ENCODE measurements around the gene HOXB4. TPM values are rescaled to one million over a fixed set of nuclear protein-coding genes. Genes with fewer than 3 reads are reported as not detected.

HOXB4 gene
- total RNA-seq, 1 experiment from 2014 or later = 11.3 TPM

- ATAC-seq (no peak), DNase-seq (ENCODE audit: low read depth, low spot score) (no peak)
- BruUV-seq (replicated peaks) = no TSS peak
- Histone ChIP-seq H3K27me3 (ENCODE audit: insufficient read depth, low read length) (no peaks in the 10 kb centered on the region), H4K20me1 (ENCODE audit: insufficient read depth) (no peaks in the 10 kb centered on the region), H3K9me3 (ENCODE audit: control insufficient read depth in 1 of 2, insufficient read depth in 1 of 2, low read depth in 1 of 2, low read length in 2 of 2) (no peaks in the 10 kb centered on the region), H3K4me2 (ENCODE audit: low read length) (no peak overlapping the region), H2AFZ (ENCODE audit: low read depth, low read length, poor library complexity, severe bottlenecking) (no peak overlapping the region), H3K9ac (ENCODE audit: low read length) (no peak overlapping the region), H3K36me3 (ENCODE audit: control insufficient read depth in 1 of 2, insufficient read depth in 2 of 2, low read length in 2 of 2) (no peaks in the 10 kb centered on the region; a peak in 1 of 4 replicates), H3K4me1 (ENCODE audit: control insufficient read depth in 1 of 2, insufficient read depth in 2 of 2, low read length in 2 of 2) (no peaks in the 10 kb centered on the region), H3K9me2 (ENCODE audit: insufficient read depth) (no peaks in the 10 kb centered on the region), H3K27ac (ENCODE audit: low read depth, low read length) (no peak overlapping the region), H3K4me3 (replicated peaks in 1 of 2; ENCODE audit: low read depth in 1 of 2, low read length in 2 of 2) (no peak overlapping the region), H3K79me2 (ENCODE audit: insufficient read depth, low read length) (peaks cover 70% of the 10 kb centered on the region)
- RAD21 ChIA-PET (ENCODE audit: low non-redundant PET in 1 of 2, low total read pairs in 2 of 2, uncharacterized antibody in 2 of 2, unreplicated experiment in 2 of 2) = no interaction called here
- POLR2A ChIA-PET = no interaction called here
- CTCF ChIA-PET = no interaction called here
- no peak for TF ChIP-seq ZBTB33 (IDR thresholded peaks at IDR 0.05; ENCODE audit: extremely low read depth, insufficient replicate concordance, low read length)
- intact Hi-C loops (cut with micrococcal nuclease) = no loop called here
Measured at GRCh38 chr17:48569674-48570324, 8.4 kb downstream of the HOXB4 start.

GRCh38 chr17:48569240-48569582, 8.9 kb downstream of the HOXB4 start:
- Histone ChIP-seq H3K27me3 (ENCODE audit: insufficient read depth, low read length) (no peaks in the 10 kb centered on the region), H3K79me2 (ENCODE audit: insufficient read depth, low read length) (peaks cover 65% of the 10 kb centered on the region), H3K36me3 (ENCODE audit: control insufficient read depth in 1 of 2, insufficient read depth in 2 of 2, low read length in 2 of 2) (no peaks in the 10 kb centered on the region; a peak in 1 of 4 replicates), H3K27ac (ENCODE audit: low read depth, low read length) (no peak overlapping the region), H4K20me1 (ENCODE audit: insufficient read depth) (no peaks in the 10 kb centered on the region), H3K9me3 (ENCODE audit: control insufficient read depth in 1 of 2, insufficient read depth in 1 of 2, low read depth in 1 of 2, low read length in 2 of 2) (no peaks in the 10 kb centered on the region), H3K9me2 (ENCODE audit: insufficient read depth) (no peaks in the 10 kb centered on the region), H3K9ac (ENCODE audit: low read length) (no peak overlapping the region), H3K4me2 (ENCODE audit: low read length) (no peak overlapping the region), H2AFZ (ENCODE audit: low read depth, low read length, poor library complexity, severe bottlenecking) (no peak overlapping the region), H3K4me1 (ENCODE audit: control insufficient read depth in 1 of 2, insufficient read depth in 2 of 2, low read length in 2 of 2) (no peaks in the 10 kb centered on the region), H3K4me3 (replicated peaks in 1 of 2; ENCODE audit: low read depth in 1 of 2, low read length in 2 of 2) (no peak overlapping the region)
- POLR2A ChIA-PET = no interaction called here
- BruUV-seq (replicated peaks) = no TSS peak
- RAD21 ChIA-PET (ENCODE audit: low non-redundant PET in 1 of 2, low total read pairs in 2 of 2, uncharacterized antibody in 2 of 2, unreplicated experiment in 2 of 2) = no interaction called here
- DNase-seq (ENCODE audit: low read depth, low spot score) (no peak), ATAC-seq (no peak)
- CTCF ChIA-PET = no interaction called here
- intact Hi-C loops (cut with micrococcal nuclease) = no loop called here
- TF ChIP-seq SRF (IDR thresholded peaks at IDR 0.05; ENCODE audit: low read depth) (no peak), TCF7L2 (IDR thresholded peaks at IDR 0.05; ENCODE audit: borderline replicate concordance, extremely low read depth, insufficient read depth, insufficient read length) (no peak), REST (IDR thresholded peaks at IDR 0.05; ENCODE audit: low read depth) (no peak), MAX (IDR thresholded peaks at IDR 0.05) (no peak), SP1 (IDR thresholded peaks at IDR 0.05; ENCODE audit: low read depth) (no peak), SIN3A (IDR thresholded peaks at IDR 0.05; ENCODE audit: low read depth) (no peak), FOSL1 (IDR thresholded peaks at IDR 0.05; ENCODE audit: low read depth) (no peak), YY1 (IDR thresholded peaks at IDR 0.05; ENCODE audit: extremely low read depth, insufficient replicate concordance, low read depth, low read length) (no peak), ZNF274 (IDR thresholded peaks at IDR 0.05; ENCODE audit: low read depth, low read length) (no peak), POLR2AphosphoS5 (IDR thresholded peaks at IDR 0.05; ENCODE audit: low read depth, low read length) (no peak), RAD21 (IDR thresholded peaks at IDR 0.05; ENCODE audit: low read depth) (no peak), JUND (IDR thresholded peaks at IDR 0.05) (no peak), POLR2A (IDR thresholded peaks at IDR 0.05; ENCODE audit: borderline replicate concordance, extremely low read depth, insufficient read depth, insufficient read length) (no peak)
